Glutamatergic neuron (in vitro differentiated cells): ENCODE measurements around the gene DSE. TPM values are rescaled to one million over a fixed set of nuclear protein-coding genes. Genes with fewer than 3 reads are reported as not detected.

Source experiments
- DNase-seq: peaks from one replicate; pipeline ENCODE4 v3.0.0; 2022
- H3K27ac Mint-ChIP-seq: one replicate; pipeline ENCODE4 v1.8.0; 2020; ENCODE audit warnings: mild to moderate bottlenecking, mixed read lengths, inconsistent platforms; ENCODE audit not compliant: unreplicated experiment
- H3K27me3 Mint-ChIP-seq: one replicate; pipeline ENCODE4 v1.8.0; 2020; ENCODE audit warnings: mild to moderate bottlenecking, moderate library complexity, mixed read lengths, inconsistent platforms; ENCODE audit not compliant: unreplicated experiment
- H3K36me3 Mint-ChIP-seq: one replicate; pipeline ENCODE4 v1.8.0; 2020; ENCODE audit warnings: mild to moderate bottlenecking, mixed read lengths, inconsistent platforms; ENCODE audit not compliant: unreplicated experiment
- H3K4me1 Mint-ChIP-seq: one replicate; pipeline ENCODE4 v1.8.0; 2020; ENCODE audit warnings: mild to moderate bottlenecking, low read depth, mixed read lengths, inconsistent platforms; ENCODE audit not compliant: unreplicated experiment
- H3K4me3 Mint-ChIP-seq: one replicate; pipeline ENCODE4 v1.8.0; 2020; ENCODE audit warnings: mild to moderate bottlenecking, mixed read lengths, inconsistent platforms; ENCODE audit not compliant: unreplicated experiment
- H3K9me3 Mint-ChIP-seq: one replicate; pipeline ENCODE4 v1.8.0; 2020; ENCODE audit warnings: mild to moderate bottlenecking, moderate library complexity, mixed read lengths, inconsistent platforms; ENCODE audit not compliant: unreplicated experiment
- CTCF ChIP-seq: fragments of 200-600 bp; sonication (generic); IDR thresholded peaks from one replicate; pipeline ENCODE4 v1.5.0; 2021; ENCODE audit not compliant: partially characterized antibody, unreplicated experiment
- total RNA-seq: library from RNA; stranded (reverse); fragmentation: NEBNext Ultra II Directional; extraction: Animal tissue kit (Norgen Biotek cat#: 25700); gene quantifications from one replicate; pipeline ENCODE4 v1.2.1, GENCODE V29; 2021; ENCODE audit not compliant: unreplicated experiment

Gene DSE
- total RNA-seq, 1 donor from 2014 or later = 12.0 TPM

GRCh38 chr6:116472706-116473105 lies 102.0 kb downstream of the DSE start:
- no peak overlapping the region for H3K27ac Mint-ChIP-seq
- no peak for DNase-seq
- no peaks in the 10 kb centered on the region for H3K27me3 Mint-ChIP-seq
- H3K4me1 Mint-ChIP-seq = peaks cover 5% of the 10 kb centered on the region
- H3K4me3 Mint-ChIP-seq = no peak overlapping the region
- peaks cover 1% of the 10 kb centered on the region for H3K9me3 Mint-ChIP-seq
- no peak for TF ChIP-seq CTCF
- H3K36me3 Mint-ChIP-seq = no peaks in the 10 kb centered on the region

- no peaks in the 10 kb centered on the region for H3K36me3 Mint-ChIP-seq
- no peak overlapping the region for H3K27ac Mint-ChIP-seq
- no peak for TF ChIP-seq CTCF
- DNase-seq = no peak
- no peak overlapping the region for H3K4me3 Mint-ChIP-seq
- peaks cover 1% of the 10 kb centered on the region for H3K9me3 Mint-ChIP-seq
- peaks cover 5% of the 10 kb centered on the region for H3K4me1 Mint-ChIP-seq
- H3K27me3 Mint-ChIP-seq = no peaks in the 10 kb centered on the region
Observed at GRCh38 chr6:116475141-116475540, 104.4 kb downstream of the DSE start.

GRCh38 chr6:116476002-116476678 lies 105.4 kb downstream of the DSE start:
- DNase-seq = no peak
- Mint-ChIP-seq H3K9me3 (peaks cover 1% of the 10 kb centered on the region), H3K4me1 (peaks cover 5% of the 10 kb centered on the region), H3K4me3 (no peak overlapping the region), H3K27ac (no peak overlapping the region), H3K36me3 (no peaks in the 10 kb centered on the region), H3K27me3 (no peaks in the 10 kb centered on the region)
- no peak for TF ChIP-seq CTCF

GRCh38 chr6:116482780-116483179 lies 112.0 kb downstream of the DSE start:
- Mint-ChIP-seq H3K9me3 (no peaks in the 10 kb centered on the region), H3K27ac (no peak overlapping the region), H3K4me3 (no peak overlapping the region), H3K36me3 (no peaks in the 10 kb centered on the region), H3K27me3 (no peaks in the 10 kb centered on the region), H3K4me1 (no peaks in the 10 kb centered on the region)
- no peak for DNase-seq
- TF ChIP-seq CTCF = no peak

GRCh38 chr6:116483616-116484015 lies 112.9 kb downstream of the DSE start:
- Mint-ChIP-seq H3K4me1 (no peaks in the 10 kb centered on the region), H3K9me3 (no peaks in the 10 kb centered on the region), H3K27ac (no peak overlapping the region), H3K4me3 (no peak overlapping the region), H3K27me3 (no peaks in the 10 kb centered on the region), H3K36me3 (no peaks in the 10 kb centered on the region)
- DNase-seq = no peak
- no peak for TF ChIP-seq CTCF
